ENCODE measurements around the gene L2HGDH.

GRCh38 chr14:50303744-50304471 is 8.1 kb downstream of the L2HGDH start:
- TF ChIP-seq POLR2A (IDR thresholded peaks at IDR 0.05) (no peak), CTCF (IDR thresholded peaks at IDR 0.05) (no peak)
